Duodenal mucosa (tissue), 2 donors: ENCODE data around the gene ASPRV1.

ENCODE experiments used
- H3K27ac ChIP-seq: one replicate; pipeline ENCODE4 v1.7.0; 2013; ENCODE audit warnings: low read depth, low read length
- H3K27me3 ChIP-seq, 2 donors: one replicate each; pipeline ENCODE4 v1.7.0; 2013; ENCODE audit warnings: low read length in 2 of 2, control low read depth in 1 of 2; ENCODE audit not compliant: insufficient read depth in 2 of 2, control insufficient read depth in 1 of 2
- H3K36me3 ChIP-seq, 2 donors: one replicate each; pipeline ENCODE4 v1.7.0; 2013; ENCODE audit warnings: low read length in 2 of 2, control low read depth in 1 of 2; ENCODE audit not compliant: insufficient read depth in 2 of 2, control insufficient read depth in 1 of 2
- H3K4me1 ChIP-seq, 2 donors: one replicate each; pipeline ENCODE4 v1.7.0; 2013; ENCODE audit warnings: low read length in 2 of 2, control low read depth in 1 of 2; ENCODE audit not compliant: insufficient read depth in 2 of 2, control insufficient read depth in 1 of 2
- H3K4me3 ChIP-seq, 2 donors: one replicate each; pipeline ENCODE4 v1.7.0; 2013; ENCODE audit warnings: low read length in 2 of 2, low read depth in 1 of 2
- H3K9ac ChIP-seq, 2 donors: one replicate each; pipeline ENCODE4 v1.7.0; 2013; ENCODE audit warnings: low read length in 2 of 2, low read depth in 1 of 2
- H3K9me3 ChIP-seq, 2 donors: one replicate each; pipeline ENCODE4 v1.7.0; 2013; ENCODE audit warnings: low read length in 2 of 2, control low read depth in 1 of 2; ENCODE audit not compliant: control insufficient read depth in 1 of 2

ASPRV1 gene

DNA sequence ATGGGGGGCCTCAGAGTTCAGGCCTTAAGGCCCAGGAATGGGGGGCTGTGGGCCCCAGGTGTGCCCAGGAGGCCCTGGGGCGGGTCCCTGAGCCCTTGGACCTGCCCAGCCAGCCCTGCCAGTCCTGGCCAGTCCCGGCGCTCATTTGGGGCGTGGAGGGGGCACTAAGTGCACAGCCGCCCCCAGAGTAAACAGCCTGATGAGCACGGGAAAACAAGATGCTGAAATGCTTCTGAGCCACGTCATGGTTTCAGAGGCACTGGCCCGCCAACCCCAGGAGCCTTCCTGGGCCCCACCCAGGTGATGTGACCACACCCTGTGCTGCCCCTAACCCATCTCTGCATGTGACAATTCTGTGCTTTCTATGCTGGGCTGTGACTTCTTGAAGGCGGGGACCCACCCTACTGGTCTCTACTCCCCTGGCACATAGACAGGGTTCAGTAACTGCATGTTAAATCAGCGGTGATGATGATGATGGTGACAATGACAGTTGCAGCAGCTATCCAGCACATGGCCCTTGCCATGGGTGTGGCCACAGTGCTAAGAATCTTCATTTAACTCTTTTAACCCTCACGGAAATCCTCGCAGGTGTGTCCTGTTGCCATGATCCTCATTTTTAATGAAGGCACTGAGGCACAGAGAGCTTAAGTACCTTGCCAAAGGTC is 28.1 kb upstream of the ASPRV1 start:
- Histone ChIP-seq H3K27me3 (no peaks in the 10 kb centered on the region), H3K9me3 (no peaks in the 10 kb centered on the region), H3K27ac (no peak overlapping the region), H3K4me1 (peaks cover 0 to 4% of the 10 kb centered on the region in 2 donors), H3K36me3 (peaks cover 0 to 9% of the 10 kb centered on the region in 2 donors), H3K4me3 (no peak overlapping the region), H3K9ac (no peak overlapping the region)

DNA sequence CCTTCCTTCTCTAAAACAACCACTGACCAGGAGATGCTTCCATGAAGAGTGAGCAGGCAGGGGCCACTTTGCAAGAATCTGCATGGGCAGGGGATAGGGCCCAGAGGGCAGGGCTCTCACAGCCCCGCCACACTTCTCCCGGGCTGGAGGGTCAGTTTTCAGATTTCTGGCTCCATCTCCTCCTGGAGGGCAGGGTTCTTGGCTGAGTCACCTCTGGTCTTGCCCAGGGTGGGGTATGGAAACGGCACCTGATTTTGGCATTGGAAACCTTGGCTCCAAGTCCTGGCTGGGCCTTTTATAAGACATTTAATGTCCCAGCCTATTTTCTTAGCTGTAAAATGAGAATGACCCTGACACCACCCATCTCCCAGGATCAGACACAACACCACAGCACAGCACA is 27.6 kb upstream of the ASPRV1 start:
- no peak overlapping the region for H3K27ac ChIP-seq
- H3K9ac ChIP-seq = no peak overlapping the region
- no peak overlapping the region for H3K4me3 ChIP-seq
- H3K27me3 ChIP-seq = no peaks in the 10 kb centered on the region
- peaks cover 0 to 9% of the 10 kb centered on the region in 2 donors for H3K36me3 ChIP-seq
- H3K4me1 ChIP-seq = peaks cover 0 to 4% of the 10 kb centered on the region in 2 donors
- H3K9me3 ChIP-seq = no peaks in the 10 kb centered on the region

DNA sequence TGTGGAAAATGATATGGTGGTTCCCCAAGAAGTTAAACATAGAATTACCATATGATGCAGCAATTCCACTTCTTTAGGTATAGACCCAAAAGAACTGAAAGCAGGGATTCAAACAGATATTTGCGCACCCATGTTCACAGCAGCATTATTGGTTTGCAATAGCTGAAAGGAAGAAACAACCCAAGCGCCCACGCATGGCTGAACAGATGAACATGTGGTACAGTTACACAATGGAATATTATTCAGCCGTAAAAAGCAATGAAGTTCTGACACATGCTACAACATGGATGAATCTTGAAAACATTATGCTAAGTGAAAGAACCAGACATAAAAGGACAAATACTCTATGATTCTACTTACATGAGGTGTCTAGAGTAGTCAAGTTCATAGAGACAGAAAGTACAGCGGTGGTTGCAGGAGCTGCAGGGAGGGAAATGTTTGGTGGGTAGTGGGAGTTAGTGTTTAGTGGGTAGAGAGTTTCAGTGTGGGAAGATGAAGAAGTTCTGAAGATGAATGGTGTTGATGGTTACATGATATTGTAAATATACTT is 26.7 kb upstream of the ASPRV1 start:
- H3K27ac ChIP-seq = no peak overlapping the region
- peaks cover 0 to under 1% of the 10 kb centered on the region in 2 donors for H3K36me3 ChIP-seq
- no peaks in the 10 kb centered on the region for H3K27me3 ChIP-seq
- H3K9ac ChIP-seq = no peak overlapping the region
- H3K4me3 ChIP-seq = no peak overlapping the region
- H3K9me3 ChIP-seq = no peaks in the 10 kb centered on the region
- H3K4me1 ChIP-seq = peaks cover 0 to 4% of the 10 kb centered on the region in 2 donors

DNA sequence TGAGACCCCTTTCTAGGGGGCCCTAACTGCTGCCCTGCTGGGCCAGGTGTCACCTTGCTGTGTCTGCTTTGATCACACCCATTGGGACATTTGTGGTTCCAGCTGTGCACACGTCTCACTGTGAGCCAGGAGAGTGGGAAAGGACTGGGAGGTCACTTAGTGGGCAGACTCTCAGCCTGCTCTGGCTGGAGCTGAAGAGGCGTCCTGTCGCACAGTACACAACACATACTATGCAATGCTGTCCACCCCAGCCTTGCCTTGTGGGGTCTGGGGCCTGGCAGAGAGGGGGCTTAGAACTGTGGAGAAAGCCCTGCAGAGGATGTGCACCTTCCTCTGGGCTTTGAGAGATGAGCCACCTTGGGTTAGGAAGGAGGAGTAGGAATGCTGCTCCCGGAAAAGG is 25.3 kb upstream of the ASPRV1 start:
- Histone ChIP-seq H3K27me3 (no peaks in the 10 kb centered on the region), H3K36me3 (no peaks in the 10 kb centered on the region), H3K9me3 (no peaks in the 10 kb centered on the region), H3K4me1 (peaks cover 0 to 4% of the 10 kb centered on the region in 2 donors), H3K27ac (no peak overlapping the region), H3K9ac (no peak overlapping the region), H3K4me3 (no peak overlapping the region)

DNA sequence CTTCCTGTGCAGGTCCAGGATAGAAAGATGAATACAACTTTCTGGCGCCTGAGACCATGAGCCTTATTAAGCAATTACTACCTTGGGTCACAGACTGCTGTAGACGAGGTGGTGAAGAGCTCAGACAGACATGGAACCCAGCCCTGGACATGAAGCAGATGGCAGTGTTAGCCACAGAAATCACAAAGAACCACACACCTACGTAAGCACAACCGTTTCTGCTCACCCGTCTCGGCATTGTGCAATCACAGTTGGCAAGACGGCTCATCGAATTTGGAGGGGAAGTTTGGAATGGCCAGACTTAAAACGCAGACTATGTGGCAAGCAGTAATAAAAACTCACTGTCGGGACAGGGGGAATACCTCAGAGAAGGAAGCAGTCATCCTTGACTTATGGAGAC is 24.3 kb upstream of the ASPRV1 start:
- no peak overlapping the region for H3K27ac ChIP-seq
- no peaks in the 10 kb centered on the region for H3K9me3 ChIP-seq
- no peak overlapping the region for H3K4me3 ChIP-seq
- peaks cover 0 to 4% of the 10 kb centered on the region in 2 donors for H3K4me1 ChIP-seq
- H3K27me3 ChIP-seq = no peaks in the 10 kb centered on the region
- H3K36me3 ChIP-seq = no peaks in the 10 kb centered on the region
- no peak overlapping the region for H3K9ac ChIP-seq

DNA sequence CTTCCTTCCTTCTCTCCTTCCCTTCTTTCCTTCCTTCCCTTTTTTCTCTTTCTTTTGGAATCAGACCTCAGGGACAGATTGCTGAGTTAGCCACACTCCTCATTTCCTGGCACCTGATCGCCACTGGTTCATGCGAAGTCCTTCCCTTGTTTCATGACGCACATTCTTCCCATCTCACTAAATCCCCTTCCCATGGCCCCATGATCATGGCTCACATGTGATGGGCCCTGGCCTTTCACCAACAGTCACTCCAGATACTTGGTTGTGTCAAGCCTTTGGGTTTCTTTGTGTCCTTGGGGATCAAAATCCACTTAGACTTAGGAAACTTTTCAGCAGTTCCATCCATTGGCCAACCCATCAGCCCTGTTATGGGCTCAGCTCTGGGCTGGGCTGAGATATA is 23.8 kb upstream of the ASPRV1 start:
- no peak overlapping the region for H3K9ac ChIP-seq
- no peak overlapping the region for H3K27ac ChIP-seq
- no peaks in the 10 kb centered on the region for H3K9me3 ChIP-seq
- H3K4me1 ChIP-seq = peaks cover 0 to 4% of the 10 kb centered on the region in 2 donors
- no peaks in the 10 kb centered on the region for H3K27me3 ChIP-seq
- no peaks in the 10 kb centered on the region for H3K36me3 ChIP-seq
- no peak overlapping the region for H3K4me3 ChIP-seq

DNA sequence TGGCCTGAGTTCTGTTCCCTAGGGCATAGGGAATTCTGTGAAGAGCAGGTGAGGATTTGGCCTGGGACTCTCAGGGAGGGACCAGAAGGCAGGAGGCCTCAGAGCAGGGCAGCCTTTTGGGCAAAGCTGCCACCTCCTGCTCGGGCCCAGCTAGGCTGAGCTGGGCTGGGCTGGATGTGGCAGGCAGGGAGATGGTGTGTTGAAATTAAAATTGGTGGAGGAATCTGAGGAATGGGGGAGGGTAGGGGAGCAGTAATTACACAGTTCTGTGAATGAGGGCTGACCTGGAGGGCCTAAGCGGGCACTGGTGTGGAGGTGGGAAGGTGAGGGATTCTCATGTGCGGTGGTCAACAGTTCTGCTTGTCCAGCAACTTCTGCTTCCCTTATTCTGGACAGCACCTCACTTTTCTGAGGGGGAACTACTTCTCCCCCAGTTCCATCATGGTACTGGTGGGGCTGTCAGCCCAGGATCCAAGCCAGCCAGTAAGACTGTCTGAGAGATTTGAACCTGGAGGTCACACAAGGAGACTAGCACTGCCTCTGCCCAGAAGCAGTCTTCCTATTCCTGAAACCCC is 22.0 kb upstream of the ASPRV1 start:
- H3K4me3 ChIP-seq = no peak overlapping the region
- H3K27me3 ChIP-seq = no peaks in the 10 kb centered on the region
- no peak overlapping the region for H3K27ac ChIP-seq
- H3K9ac ChIP-seq = no peak overlapping the region
- no peaks in the 10 kb centered on the region for H3K9me3 ChIP-seq
- no peaks in the 10 kb centered on the region for H3K36me3 ChIP-seq
- no peaks in the 10 kb centered on the region for H3K4me1 ChIP-seq

DNA sequence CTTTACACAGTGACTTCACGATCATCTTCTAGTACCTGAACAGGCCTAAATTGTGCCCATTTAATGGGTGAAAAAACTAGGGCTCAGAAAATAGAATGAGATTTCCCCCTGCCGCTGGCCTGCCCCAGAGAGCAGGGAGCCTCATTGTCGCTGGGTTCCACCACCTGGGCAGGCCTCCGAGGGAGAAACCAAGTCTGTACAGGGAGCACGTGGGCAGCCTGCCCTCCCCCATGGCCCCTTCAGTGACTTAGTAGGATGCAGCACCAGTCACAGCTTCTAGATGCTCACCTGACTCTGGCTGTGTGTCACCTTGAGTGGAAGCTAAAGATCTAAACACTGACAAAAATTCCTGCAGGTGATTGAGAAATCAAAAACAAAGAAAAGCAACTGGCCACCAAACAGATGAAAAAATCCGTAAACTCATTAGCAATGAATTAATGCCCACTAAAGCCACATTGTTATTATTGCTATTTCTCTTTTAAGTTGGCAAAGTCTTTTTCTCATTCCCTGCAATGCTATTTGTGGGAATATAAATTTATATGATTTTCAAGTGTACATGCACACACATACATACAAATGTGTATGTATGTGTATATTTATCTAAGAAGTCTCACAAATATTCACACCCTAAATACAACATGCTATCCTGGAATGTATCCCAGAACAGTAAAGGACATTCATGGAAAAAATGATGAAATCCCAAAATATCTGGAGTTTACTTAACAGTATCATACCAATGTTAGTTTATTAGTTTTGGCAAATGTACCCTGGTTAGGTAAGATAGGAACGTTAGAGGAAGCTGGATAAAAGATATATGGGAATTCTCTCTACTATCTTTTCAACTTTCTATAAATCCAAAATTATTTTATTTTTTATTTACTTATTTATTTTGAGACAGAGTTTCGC is 18.7 kb upstream of the ASPRV1 start:
- H3K4me3 ChIP-seq = no peak overlapping the region
- H3K9ac ChIP-seq = no peak overlapping the region
- H3K4me1 ChIP-seq = peaks cover 12 to 14% of the 10 kb centered on the region in 2 donors
- H3K27me3 ChIP-seq = no peaks in the 10 kb centered on the region
- no peaks in the 10 kb centered on the region for H3K9me3 ChIP-seq
- no peak overlapping the region for H3K27ac ChIP-seq
- H3K36me3 ChIP-seq = no peaks in the 10 kb centered on the region

DNA sequence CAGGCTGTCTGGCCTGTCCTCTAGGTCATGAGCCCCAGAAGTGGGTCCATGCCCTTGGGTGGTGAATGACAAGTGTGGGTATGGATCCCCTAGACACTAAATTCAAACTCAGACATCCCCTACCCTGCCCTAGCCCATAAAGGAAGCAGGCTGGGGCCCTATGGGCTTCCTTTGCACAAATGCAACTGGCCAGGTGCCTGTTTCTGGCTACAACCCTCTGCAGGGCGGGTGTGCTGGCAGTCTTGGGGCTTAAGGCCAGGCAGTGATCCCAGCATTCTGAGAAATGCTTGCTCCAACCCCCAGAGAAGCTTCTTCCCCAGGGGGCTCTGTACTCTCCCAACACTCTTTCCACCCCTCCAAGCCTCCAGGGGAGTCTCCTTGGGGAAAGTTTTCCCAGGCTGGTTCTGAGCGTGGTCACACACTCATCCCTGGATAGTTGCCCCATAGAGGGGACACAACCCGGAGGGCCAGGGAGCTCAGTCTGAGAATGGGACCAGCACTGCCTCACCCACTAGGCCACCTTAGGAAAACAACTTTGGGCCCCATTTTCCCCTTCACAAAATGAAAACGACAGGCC is 16.6 kb upstream of the ASPRV1 start:
- Histone ChIP-seq H3K9ac (no peak overlapping the region), H3K27ac (no peak overlapping the region), H3K9me3 (no peaks in the 10 kb centered on the region), H3K4me3 (no peak overlapping the region), H3K36me3 (no peaks in the 10 kb centered on the region), H3K4me1 (peaks cover 13 to 26% of the 10 kb centered on the region in 2 donors), H3K27me3 (no peaks in the 10 kb centered on the region)
